ENCODE measurements around the gene STK40. TPM values are rescaled to one million over a fixed set of nuclear protein-coding genes. Genes with fewer than 3 reads are reported as not detected.
A peak's percentile ranks its signal among the peaks of the same experiment; 100 is the strongest.

STK40 gene
- total RNA-seq, 2 donors from 2014 or later = 56.1 to 63.5 TPM

GRCh38 chr1:36393686-36394085 lies 8.0 kb upstream of the STK40 start:
- Mint-ChIP-seq H3K27me3 (ENCODE audit: low read depth) (no peaks in the 10 kb centered on the region), H3K36me3 (ENCODE audit: insufficient read depth in 2 of 2) (peaks cover 4 to 24% of the 10 kb centered on the region in 2 donors), H3K4me3 (no peak overlapping the region), H3K4me1 (ENCODE audit: low read depth) (peaks cover 54% of the 10 kb centered on the region), H3K9me3 (no peaks in the 10 kb centered on the region), H3K27ac (no peak overlapping the region)
- no peak for DNase-seq
- no peak for ATAC-seq (replicated peaks in 1 of 2)

- Mint-ChIP-seq H3K4me1 (ENCODE audit: low read depth) (peaks cover 56% of the 10 kb centered on the region), H3K27me3 (ENCODE audit: low read depth) (no peaks in the 10 kb centered on the region), H3K27ac (no peak overlapping the region), H3K4me3 (no peak overlapping the region), H3K36me3 (ENCODE audit: insufficient read depth in 2 of 2) (peaks cover 4 to 24% of the 10 kb centered on the region in 2 donors), H3K9me3 (no peaks in the 10 kb centered on the region)
- DNase-seq = no peak
- no peak for ATAC-seq (replicated peaks in 1 of 2)
Observed at GRCh38 chr1:36392836-36393235, 7.1 kb upstream of the STK40 start.

GRCh38 chr1:36391271-36391670 lies 5.5 kb upstream of the STK40 start:
- DNase-seq = no peak
- H3K9me3 Mint-ChIP-seq = no peaks in the 10 kb centered on the region
- H3K4me3 Mint-ChIP-seq = no peak overlapping the region
- no peaks in the 10 kb centered on the region for H3K27me3 Mint-ChIP-seq (ENCODE audit: low read depth)
- no peak for ATAC-seq (replicated peaks in 1 of 2)
- H3K4me1 Mint-ChIP-seq (ENCODE audit: low read depth) = peaks cover 56% of the 10 kb centered on the region
- peaks cover 4 to 24% of the 10 kb centered on the region in 2 donors for H3K36me3 Mint-ChIP-seq (ENCODE audit: insufficient read depth in 2 of 2)
- peak overlapping the region; percentile 86 for H3K27ac Mint-ChIP-seq

- peak overlapping the region; percentile 69 for H3K27ac Mint-ChIP-seq
- peaks cover 48% of the 10 kb centered on the region for H3K4me1 Mint-ChIP-seq (ENCODE audit: low read depth)
- DNase-seq (no peak), ATAC-seq (replicated peaks in 1 of 2) (no peak)
- no peaks in the 10 kb centered on the region for H3K27me3 Mint-ChIP-seq (ENCODE audit: low read depth)
- no peaks in the 10 kb centered on the region for H3K9me3 Mint-ChIP-seq
- no peak overlapping the region for H3K4me3 Mint-ChIP-seq
- H3K36me3 Mint-ChIP-seq (ENCODE audit: insufficient read depth in 2 of 2) = peaks cover 4 to 22% of the 10 kb centered on the region in 2 donors
Observed at GRCh38 chr1:36390411-36390810, 4.7 kb upstream of the STK40 start.

GRCh38 chr1:36389999-36390398 lies 4.3 kb upstream of the STK40 start:
- no peaks in the 10 kb centered on the region for H3K9me3 Mint-ChIP-seq
- H3K4me3 Mint-ChIP-seq = no peak overlapping the region
- DNase-seq (no peak), ATAC-seq (replicated peaks in 1 of 2) (no peak)
- H3K4me1 Mint-ChIP-seq (ENCODE audit: low read depth) = peaks cover 45% of the 10 kb centered on the region
- H3K36me3 Mint-ChIP-seq (ENCODE audit: insufficient read depth in 2 of 2) = peaks cover 4 to 23% of the 10 kb centered on the region in 2 donors
- no peaks in the 10 kb centered on the region for H3K27me3 Mint-ChIP-seq (ENCODE audit: low read depth)
- peak overlapping the region; percentile 69 for H3K27ac Mint-ChIP-seq

GRCh38 chr1:36389261-36389660 lies 3.5 kb upstream of the STK40 start:
- Mint-ChIP-seq H3K4me3 (no peak overlapping the region), H3K36me3 (ENCODE audit: insufficient read depth in 2 of 2) (peaks cover 4 to 25% of the 10 kb centered on the region in 2 donors), H3K4me1 (ENCODE audit: low read depth) (peaks cover 46% of the 10 kb centered on the region), H3K9me3 (no peaks in the 10 kb centered on the region), H3K27ac (peak overlapping the region; percentile 54), H3K27me3 (ENCODE audit: low read depth) (no peaks in the 10 kb centered on the region)
- DNase-seq (no peak), ATAC-seq (replicated peaks in 1 of 2) (no peak)

GRCh38 chr1:36387141-36387949 lies 1.6 kb upstream of the STK40 start:
- H3K4me3 Mint-ChIP-seq = peak overlapping the region; percentile 87 to 94
- peak overlapping the region; percentile 82 for H3K27ac Mint-ChIP-seq
- H3K27me3 Mint-ChIP-seq (ENCODE audit: low read depth) = no peaks in the 10 kb centered on the region
- peaks cover 4 to 24% of the 10 kb centered on the region in 2 donors for H3K36me3 Mint-ChIP-seq (ENCODE audit: insufficient read depth in 2 of 2)
- DNase-seq (no peak), ATAC-seq (replicated peaks in 1 of 2) (no peak)
- no peaks in the 10 kb centered on the region for H3K9me3 Mint-ChIP-seq
- peaks cover 62% of the 10 kb centered on the region for H3K4me1 Mint-ChIP-seq (ENCODE audit: low read depth)

GRCh38 chr1:36386265-36387140 lies 779 bp upstream of the STK40 start:
- peak; percentile 91 to 98 for DNase-seq
- peak overlapping the region; percentile 82 for H3K27ac Mint-ChIP-seq
- peak overlapping the region; percentile 87 to 94 for H3K4me3 Mint-ChIP-seq
- peaks cover 4 to 19% of the 10 kb centered on the region in 2 donors for H3K36me3 Mint-ChIP-seq (ENCODE audit: insufficient read depth in 2 of 2)
- peak; percentile 78 for ATAC-seq (replicated peaks in 1 of 2)
- H3K27me3 Mint-ChIP-seq (ENCODE audit: low read depth) = no peaks in the 10 kb centered on the region
- H3K9me3 Mint-ChIP-seq = no peaks in the 10 kb centered on the region
- peaks cover 70% of the 10 kb centered on the region for H3K4me1 Mint-ChIP-seq (ENCODE audit: low read depth)

- peaks cover 74% of the 10 kb centered on the region for H3K4me1 Mint-ChIP-seq (ENCODE audit: low read depth)
- H3K36me3 Mint-ChIP-seq (ENCODE audit: insufficient read depth in 2 of 2) = peaks cover 2 to 14% of the 10 kb centered on the region in 2 donors
- H3K4me3 Mint-ChIP-seq = peak overlapping the region; percentile 87 to 94
- no peaks in the 10 kb centered on the region for H3K9me3 Mint-ChIP-seq
- H3K27ac Mint-ChIP-seq = peak overlapping the region; percentile 93
- ATAC-seq (replicated peaks in 1 of 2) (no peak), DNase-seq (peak; percentile 33 to 38)
- H3K27me3 Mint-ChIP-seq (ENCODE audit: low read depth) = no peaks in the 10 kb centered on the region
Observed at GRCh38 chr1:36384542-36385409, 948 bp downstream of the STK40 start.

- ATAC-seq (replicated peaks in 1 of 2) (no peak), DNase-seq (no peak)
- H3K27me3 Mint-ChIP-seq (ENCODE audit: low read depth) = no peaks in the 10 kb centered on the region
- peaks cover 2 to 12% of the 10 kb centered on the region in 2 donors for H3K36me3 Mint-ChIP-seq (ENCODE audit: insufficient read depth in 2 of 2)
- no peaks in the 10 kb centered on the region for H3K9me3 Mint-ChIP-seq
- H3K4me1 Mint-ChIP-seq (ENCODE audit: low read depth) = peaks cover 71% of the 10 kb centered on the region
- peak overlapping the region; percentile 93 for H3K27ac Mint-ChIP-seq
- peak overlapping the region; percentile 87 to 94 for H3K4me3 Mint-ChIP-seq
Observed at GRCh38 chr1:36383240-36383639, 2.5 kb downstream of the STK40 start.

GRCh38 chr1:36382669-36383068 lies 3.1 kb downstream of the STK40 start:
- no peaks in the 10 kb centered on the region for H3K9me3 Mint-ChIP-seq
- no peak overlapping the region for H3K4me3 Mint-ChIP-seq
- ATAC-seq (replicated peaks in 1 of 2) (no peak), DNase-seq (no peak)
- H3K27ac Mint-ChIP-seq = no peak overlapping the region
- H3K36me3 Mint-ChIP-seq (ENCODE audit: insufficient read depth in 2 of 2) = peaks cover 2 to 12% of the 10 kb centered on the region in 2 donors
- H3K4me1 Mint-ChIP-seq (ENCODE audit: low read depth) = peaks cover 65% of the 10 kb centered on the region
- H3K27me3 Mint-ChIP-seq (ENCODE audit: low read depth) = no peaks in the 10 kb centered on the region

GRCh38 chr1:36382231-36382630 lies 3.5 kb downstream of the STK40 start:
- ATAC-seq (replicated peaks in 1 of 2) (no peak), DNase-seq (no peak)
- no peaks in the 10 kb centered on the region for H3K9me3 Mint-ChIP-seq
- no peaks in the 10 kb centered on the region for H3K27me3 Mint-ChIP-seq (ENCODE audit: low read depth)
- H3K36me3 Mint-ChIP-seq (ENCODE audit: insufficient read depth in 2 of 2) = peaks cover 2 to 10% of the 10 kb centered on the region in 2 donors
- H3K4me3 Mint-ChIP-seq = no peak overlapping the region
- peak overlapping the region; percentile 47 for H3K27ac Mint-ChIP-seq
- H3K4me1 Mint-ChIP-seq (ENCODE audit: low read depth) = peaks cover 61% of the 10 kb centered on the region

Measured in activated T-cell treated with anti-CD3 and anti-CD28 coated beads, Interleukin-2, amount 50 U/mL, for 72 hours (primary cell).